Neutrophil (primary cell): Measurements from ENCODE around the gene DCTN5.
"Not testable (repeated sequence)": the region's sequence is repeated elsewhere in the genome, so short reads cannot be mapped to it uniquely, and the experiment has no call there.

Experiments used
- H3K27ac ChIP-seq: fragments of 200-600 bp; sonication (generic); 2 replicates; pipeline ENCODE4 v1.5.1; 2016; ENCODE audit warnings: mild to moderate bottlenecking, moderate library complexity
- H3K27me3 ChIP-seq: fragments of 200-600 bp; sonication (generic); 2 replicates; pipeline ENCODE4 v1.6.0; 2016; ENCODE audit warnings: mild to moderate bottlenecking
- H3K36me3 ChIP-seq: fragments of 200-600 bp; sonication (generic); 2 replicates; pipeline ENCODE4 v1.5.1; 2017
- H3K4me1 ChIP-seq, 2 experiments: fragments of 200-600 bp in 1 of 2; sonication (generic) in 1 of 2; 1 replicate in 1 of 2; 2 replicates in 1 of 2; pipeline versions ENCODE4 v1.5.1 to v1.6.1; 2013 to 2016; ENCODE audit warnings: low read depth in 1 of 2, low read length in 1 of 2, mild to moderate bottlenecking in 1 of 2, moderate library complexity in 1 of 2; ENCODE audit not compliant: control insufficient read depth in 1 of 2, insufficient read depth in 1 of 2
- H3K4me3 ChIP-seq, 2 experiments: fragments of 200-600 bp in 1 of 2; sonication (generic) in 1 of 2; 1 replicate in 1 of 2; 2 replicates in 1 of 2; pipeline ENCODE4 v1.5.1; 2013 to 2016; ENCODE audit warnings: low read depth in 1 of 2, low read length in 1 of 2, mild to moderate bottlenecking in 1 of 2, moderate library complexity in 1 of 2
- H3K9me3 ChIP-seq: fragments of 200-600 bp; sonication (generic); 2 replicates; pipeline ENCODE4 v1.5.1; 2016
- CTCF ChIP-seq: fragments of 200-600 bp; sonication (generic); IDR thresholded peaks from 2 replicates; pipeline ENCODE4 v1.5.1; 2016; ENCODE audit warnings: antibody characterized with exemption

DCTN5 gene

GRCh38 chr16:23710504-23710903 lies 69.2 kb downstream of the DCTN5 start:
- Histone ChIP-seq H3K4me1 (no peaks in the 10 kb centered on the region), H3K36me3 (no peaks in the 10 kb centered on the region), H3K27me3 (peaks cover 76% of the 10 kb centered on the region), H3K9me3 (no peaks in the 10 kb centered on the region), H3K4me3 (no peak overlapping the region), H3K27ac (no peak overlapping the region)
- TF ChIP-seq CTCF: no peak

GRCh38 chr16:23711785-23712184 lies 70.5 kb downstream of the DCTN5 start:
- Histone ChIP-seq H3K4me3 (no peak overlapping the region), H3K27me3 (peaks cover 89% of the 10 kb centered on the region), H3K9me3 (no peaks in the 10 kb centered on the region), H3K4me1 (no peaks in the 10 kb centered on the region), H3K27ac (no peak overlapping the region), H3K36me3 (no peaks in the 10 kb centered on the region)
- TF ChIP-seq CTCF: no peak

- no peaks in the 10 kb centered on the region for H3K36me3 ChIP-seq
- no peaks in the 10 kb centered on the region for H3K4me1 ChIP-seq
- peaks cover 95% of the 10 kb centered on the region for H3K27me3 ChIP-seq
- no peaks in the 10 kb centered on the region for H3K9me3 ChIP-seq
- H3K4me3 ChIP-seq: no peak within 1 kb of the TSS
- H3K27ac ChIP-seq: no peak within 1 kb of the TSS
- no peak for TF ChIP-seq CTCF
Measured at GRCh38 chr16:23712976-23713375, 71.7 kb downstream of the DCTN5 start, which contains the start of gene ERN2. ERN2 (minus strand) TSS chr16:23713222; CDS start chr16:23713187, 35 bp downstream.

- Histone ChIP-seq H3K27me3 (peaks cover 97% of the 10 kb centered on the region), H3K4me1 (no peaks in the 10 kb centered on the region), H3K4me3 (no peak overlapping the region), H3K27ac (no peak overlapping the region), H3K9me3 (no peaks in the 10 kb centered on the region), H3K36me3 (no peaks in the 10 kb centered on the region)
- no peak for TF ChIP-seq CTCF
Measured at GRCh38 chr16:23716484-23716883, 75.2 kb downstream of the DCTN5 start.

GRCh38 chr16:23722613-23723240 lies 81.5 kb downstream of the DCTN5 start:
- peaks cover 41% of the 10 kb centered on the region for H3K27me3 ChIP-seq
- not testable (repeated sequence) for H3K4me1 ChIP-seq, H3K27ac ChIP-seq, H3K36me3 ChIP-seq, H3K9me3 ChIP-seq, H3K4me3 ChIP-seq

- Histone ChIP-seq H3K4me3 (no peak overlapping the region), H3K9me3 (no peaks in the 10 kb centered on the region), H3K4me1 (no peaks in the 10 kb centered on the region), H3K36me3 (no peaks in the 10 kb centered on the region), H3K27ac (no peak overlapping the region), H3K27me3 (peaks cover 27% of the 10 kb centered on the region)
- no peak for TF ChIP-seq CTCF
Measured at GRCh38 chr16:23724096-23724784, 83.0 kb downstream of the DCTN5 start.
